PFSK-1 (cell line): Measurements from ENCODE around the gene DNAH1.

ENCODE experiments used
- FOXP2 ChIP-seq: optimal IDR thresholded peaks from 2 replicates; pipeline ENCODE3; 2011; ENCODE audit warnings: borderline replicate concordance, control low read depth, inconsistent platforms; ENCODE audit not compliant: insufficient read depth; ENCODE audit errors: extremely low read length, extremely low read depth
- POLR2AphosphoS5 ChIP-seq: IDR thresholded peaks from 2 replicates; pipeline ENCODE4 v1.6.1; 2012; ENCODE audit warnings: low read depth, mild to moderate bottlenecking, control low read depth, low read length, moderate library complexity
- REST ChIP-seq, 2 experiments: IDR thresholded peaks; 2 replicates each; pipeline versions ENCODE4 v1.6.1 to v1.8.0; 2011 to 2012; ENCODE audit warnings: low read depth in 2 of 2, low read length in 2 of 2, control low read depth in 1 of 2, inconsistent platforms in 1 of 2, mild to moderate bottlenecking in 1 of 2, moderate library complexity in 1 of 2; ENCODE audit not compliant: insufficient read depth in 1 of 2
- SIN3A ChIP-seq: IDR thresholded peaks from 2 replicates; pipeline ENCODE4 v1.6.1; 2012; ENCODE audit warnings: mild to moderate bottlenecking, low read length, moderate library complexity, borderline replicate concordance; ENCODE audit not compliant: insufficient read depth
- TAF1 ChIP-seq: IDR thresholded peaks from 2 replicates; pipeline ENCODE4 v1.6.1; 2012; ENCODE audit warnings: low read length, control low read depth, borderline replicate concordance; ENCODE audit not compliant: insufficient read depth

The DNAH1 gene

GRCh38 chr3:52438579-52439425, 122.7 kb downstream of the DNAH1 start:
- TF ChIP-seq POLR2AphosphoS5 (no peak), TAF1 (no peak), SIN3A (no peak), FOXP2 (no peak), REST (IDR thresholded peaks at IDR 0.05; ENCODE audit: insufficient read depth in 1 of 2, low read depth in 2 of 2, low read length in 2 of 2) (no peak)

GRCh38 chr3:52439426-52440248, 123.5 kb downstream of the DNAH1 start:
- no peak for TF ChIP-seq SIN3A
- no peak for TF ChIP-seq FOXP2
- TF ChIP-seq TAF1: no peak
- no peak for TF ChIP-seq POLR2AphosphoS5

- TF ChIP-seq REST (IDR thresholded peaks at IDR 0.05; ENCODE audit: insufficient read depth in 1 of 2, low read depth in 2 of 2, low read length in 2 of 2) (no peak), SIN3A (no peak), TAF1 (no peak), POLR2AphosphoS5 (no peak), FOXP2 (no peak)
These were observed 124.1 kb downstream of the DNAH1 start for GRCh38 chr3:52440249-52440551.

GRCh38 chr3:52440671-52441070, 124.6 kb downstream of the DNAH1 start:
- TF ChIP-seq FOXP2 (no peak), REST (IDR thresholded peaks at IDR 0.05; ENCODE audit: insufficient read depth in 1 of 2, low read depth in 2 of 2, low read length in 2 of 2) (no peak), TAF1 (no peak), POLR2AphosphoS5 (no peak), SIN3A (no peak)

GRCh38 chr3:52441091-52441771, 125.1 kb downstream of the DNAH1 start:
- TF ChIP-seq FOXP2 (no peak), SIN3A (no peak), REST (IDR thresholded peaks at IDR 0.05; ENCODE audit: insufficient read depth in 1 of 2, low read depth in 2 of 2, low read length in 2 of 2) (no peak), POLR2AphosphoS5 (no peak), TAF1 (no peak)
